A673 (cell line): ENCODE data around the gene C6.

Experiments
- CTCF ChIP-seq: fragments of 300-800, 200-600 bp; sonication (generic); conservative IDR thresholded peaks from 2 replicates; pipeline ENCODE4 v1.5.1; 2017; ENCODE audit warnings: low read depth, mild to moderate bottlenecking, antibody characterized with exemption, low read length, moderate library complexity, mixed read lengths
- EZH2 ChIP-seq: fragments of 200-600 bp; sonication (generic); IDR thresholded peaks from 2 replicates; pipeline ENCODE4 v1.6.1; 2017; ENCODE audit warnings: borderline replicate concordance, low read depth, mild to moderate bottlenecking, mixed read lengths, antibody characterized with exemption, low read length; ENCODE audit not compliant: poor library complexity, severe bottlenecking

GRCh38 chr5:41102341-41102740 is 111.0 kb downstream of the C6 start:
- TF ChIP-seq CTCF: no peak
- TF ChIP-seq EZH2: no peak
